ENCODE results near the gene ODAD3.
"Not testable (repeated sequence)": the region's sequence is repeated elsewhere in the genome, so short reads cannot be mapped to it uniquely, and the experiment has no call there.

The ODAD3 gene

GRCh38 chr19:11435057-11435832 is at the start of gene ODAD3, which contains the start of gene PRKCSH:
ODAD3 (minus strand) TSS chr19:11435121; CDS start chr19:11435016, 105 bp downstream.
PRKCSH (plus strand) TSS chr19:11435635; CDS start chr19:11436118, 483 bp downstream.
- DNase-seq = peak; percentile 100

- no peak for DNase-seq
Measured at GRCh38 chr19:11483366-11484111, 48.6 kb upstream of the ODAD3 start.

GRCh38 chr19:11482384-11483050 is 47.6 kb upstream of the ODAD3 start:
- DNase-seq = peak; percentile 68 to 90

- DNase-seq = peak; percentile 73 to 76
Measured at GRCh38 chr19:11481534-11482383, 46.8 kb upstream of the ODAD3 start.

- no peak for DNase-seq
Measured at GRCh38 chr19:11480715-11481533, 46.0 kb upstream of the ODAD3 start, which contains the start of gene ELAVL3. ELAVL3 (minus strand) TSS chr19:11481046; CDS start chr19:11480608, 438 bp downstream.

GRCh38 chr19:11479898-11480714 is 45.2 kb upstream of the ODAD3 start:
- no peak for DNase-seq

- peak; percentile 31 to 58 for DNase-seq
Measured at GRCh38 chr19:11479090-11479897, 44.4 kb upstream of the ODAD3 start.

- peak in 1 of 2 donors; percentile 7 for DNase-seq
Measured at GRCh38 chr19:11478167-11479089, 43.5 kb upstream of the ODAD3 start.

GRCh38 chr19:11475861-11476260 is 40.9 kb upstream of the ODAD3 start:
- no peak for DNase-seq

- not testable (repeated sequence) for DNase-seq
Measured at GRCh38 chr19:11475343-11475742, 40.4 kb upstream of the ODAD3 start.

GRCh38 chr19:11473725-11474124 is 38.8 kb upstream of the ODAD3 start:
- no peak for DNase-seq

GRCh38 chr19:11468266-11468845 is 33.4 kb upstream of the ODAD3 start:
- not testable (repeated sequence) for DNase-seq

- no peak for DNase-seq
Measured at GRCh38 chr19:11465600-11465999, 30.7 kb upstream of the ODAD3 start.

- DNase-seq = no peak
Measured at GRCh38 chr19:11464333-11465265, 29.7 kb upstream of the ODAD3 start.

GRCh38 chr19:11463391-11463790 is 28.5 kb upstream of the ODAD3 start:
- DNase-seq = no peak

GRCh38 chr19:11461453-11461852 is 26.5 kb upstream of the ODAD3 start:
- no peak for DNase-seq

GRCh38 chr19:11460207-11460606 is 25.3 kb upstream of the ODAD3 start:
- no peak for DNase-seq

Measured in inflammatory macrophage treated with lipopolysaccharide for 1 hour (primary cell).